K562 (cell line): ENCODE data around the gene MRPL55. TPM values are rescaled to one million over a fixed set of nuclear protein-coding genes. Genes with fewer than 3 reads are reported as not detected.

Experiments
- ADNP ChIP-seq: fragments of 200-800 bp; sonication (Bioruptor generic); IDR thresholded peaks from 2 replicates; pipeline ENCODE4 v1.6.1; 2016; ENCODE audit warnings: missing genetic modification characterization, missing compliant biosample characterization
- CTCF ChIP-seq, 3 experiments: IDR thresholded peaks in 2 of 3; conservative IDR thresholded peaks in 1 of 3; 2 replicates each; pipeline ENCODE4 v1.5.1; 2011 to 2012; ENCODE audit warnings: low read length in 3 of 3, mild to moderate bottlenecking in 3 of 3, control low read depth in 2 of 3, improper control_type of control experiment in 1 of 3, inconsistent platforms in 1 of 3, low read depth in 1 of 3, mixed read lengths in 1 of 3, moderate library complexity in 1 of 3; ENCODE audit not compliant: insufficient read depth in 2 of 3
- GTF2A2 ChIP-seq: IDR thresholded peaks from 2 replicates; pipeline ENCODE4 v1.6.1; 2016; ENCODE audit warnings: mild to moderate bottlenecking, missing genetic modification characterization, missing compliant biosample characterization
- HNRNPH1 ChIP-seq: fragments of 200-400 bp; formaldehyde crosslinking; optimal IDR thresholded peaks from 2 replicates; pipeline ENCODE3; 2017; ENCODE audit warnings: low read depth, mild to moderate bottlenecking, low read length, moderate library complexity
- ID3 ChIP-seq, 2 experiments: fragments of 250-450 bp in 1 of 2; fragments of 450-650 bp in 1 of 2; sonication (Bioruptor Pico) in 1 of 2; IDR thresholded peaks; 2 replicates each; pipeline versions ENCODE4 v1.6.1 to v1.8.0; 2016 to 2021; ENCODE audit warnings: mild to moderate bottlenecking in 2 of 2, moderate library complexity in 2 of 2, missing compliant biosample characterization in 1 of 2, missing genetic modification characterization in 1 of 2
- ILK ChIP-seq: fragments of 450-650 bp; IDR thresholded peaks from 2 replicates; pipeline ENCODE4 v1.6.1; 2016; ENCODE audit warnings: missing genetic modification characterization, low read depth, mild to moderate bottlenecking, missing compliant biosample characterization, moderate library complexity, borderline replicate concordance
- IRF9 ChIP-seq: fragments of 450-650 bp; IDR thresholded peaks from 2 replicates; pipeline ENCODE4 v1.6.1; 2016; ENCODE audit warnings: missing biosample characterization, missing genetic modification characterization
- MAZ ChIP-seq, 2 experiments: fragments of 450-650 bp in 1 of 2; sonication (generic) in 1 of 2; formaldehyde crosslinking; IDR thresholded peaks in 1 of 2; conservative IDR thresholded peaks in 1 of 2; 2 replicates each; pipeline versions ENCODE4 v1.4.0 to v1.5.0; 2020; ENCODE audit warnings: mild to moderate bottlenecking in 1 of 2, missing genetic modification reagents in 1 of 2
- OTX1 ChIP-seq: fragments of 450-650 bp; formaldehyde crosslinking; IDR thresholded peaks from 2 replicates; pipeline ENCODE4 v1.4.0; 2022; ENCODE audit warnings: mild to moderate bottlenecking
- PTTG1 ChIP-seq: fragments of 450-650 bp; IDR thresholded peaks from 2 replicates; pipeline ENCODE4 v1.6.1; 2016; ENCODE audit warnings: low read depth, mild to moderate bottlenecking, missing genetic modification characterization, missing compliant biosample characterization
- RAD51 ChIP-seq: fragments of 450-650 bp; IDR thresholded peaks from 2 replicates; pipeline ENCODE4 v1.7.1; 2016; ENCODE audit warnings: low read depth, mild to moderate bottlenecking, borderline replicate concordance
- RB1 ChIP-seq: fragments of 450-650 bp; IDR thresholded peaks from 2 replicates; pipeline ENCODE4 v1.6.1; 2017; ENCODE audit warnings: low read depth, mild to moderate bottlenecking
- RFX7 ChIP-seq: fragments of 250-450 bp; sonication (Bioruptor Pico); IDR thresholded peaks from 2 replicates; pipeline ENCODE4 v1.5.1; 2021; ENCODE audit warnings: mild to moderate bottlenecking
- TRIM28 ChIP-seq: fragments of 450-650 bp; IDR thresholded peaks from 2 replicates; pipeline ENCODE4 v1.6.1; 2017
- ZBTB49 ChIP-seq: sonication (generic); formaldehyde crosslinking; IDR thresholded peaks from 2 replicates; pipeline ENCODE4 v1.8.0; 2022; ENCODE audit warnings: missing genetic modification reagents, mild to moderate bottlenecking, borderline replicate concordance
- ZNF311 ChIP-seq: fragments of 250-450 bp; sonication (Bioruptor Pico); IDR thresholded peaks from 2 replicates; pipeline ENCODE4 v1.4.0; 2020; ENCODE audit warnings: mild to moderate bottlenecking, moderate library complexity
- ZNF644 ChIP-seq: fragments of 200-800 bp; sonication (Bioruptor generic); IDR thresholded peaks from 2 replicates; pipeline ENCODE4 v1.6.1; 2016; ENCODE audit warnings: low read depth, missing genetic modification characterization, missing compliant biosample characterization
- ZNF655 ChIP-seq: fragments of 250-450 bp; sonication (Bioruptor Pico); IDR thresholded peaks from 2 replicates; pipeline ENCODE4 v1.5.0; 2021
- polyA plus RNA-seq, 8 experiments: library from polyadenylated mRNA; depleted of rRNA in 4 of 8; stranded (reverse) in 5 of 8; unstranded in 3 of 8; fragments of >200 nt; fragmentation: Nextera tagmentation in 2 of 8; fragmentation: Illumina TruSeq in 1 of 8; extraction: Ambion mirVana in 2 of 8; extraction: Trizol in 1 of 8; gene quantifications; 2 replicates each; pipeline versions ENCODE4 v1.2.1 to v1.2.3, GENCODE V29; 2011 to 2014; ENCODE audit warnings: inconsistent platforms in 1 of 8, missing spikeins in 1 of 8
- total RNA-seq, 7 experiments: library from RNA; depleted of rRNA in 6 of 7; stranded (reverse); fragments of >200 nt in 6 of 7; fragmentation: Illumina TruSeq in 2 of 7; extraction: Trizol in 2 of 7; gene quantifications; 2 replicates each; pipeline versions ENCODE4 v1.2.1 to v1.2.3, GENCODE V29; 2011 to 2021; ENCODE audit warnings: low replicate concordance in 1 of 7
- TF ChIP-seq, protein P1 (sequence below): fragments of 250-450 bp; sonication (Bioruptor Pico); IDR thresholded peaks from 2 replicates; pipeline ENCODE4 v1.5.0; 2022; ENCODE audit warnings: mild to moderate bottlenecking

The MRPL55 gene
- total and polyA plus RNA-seq, 9 of the 15 experiments (the other 6 are each of a cell fraction or from before 2014, with no cell fraction given) = 34.9 to 228 (median 81.0) TPM

- TF ChIP-seq, protein P1, sequence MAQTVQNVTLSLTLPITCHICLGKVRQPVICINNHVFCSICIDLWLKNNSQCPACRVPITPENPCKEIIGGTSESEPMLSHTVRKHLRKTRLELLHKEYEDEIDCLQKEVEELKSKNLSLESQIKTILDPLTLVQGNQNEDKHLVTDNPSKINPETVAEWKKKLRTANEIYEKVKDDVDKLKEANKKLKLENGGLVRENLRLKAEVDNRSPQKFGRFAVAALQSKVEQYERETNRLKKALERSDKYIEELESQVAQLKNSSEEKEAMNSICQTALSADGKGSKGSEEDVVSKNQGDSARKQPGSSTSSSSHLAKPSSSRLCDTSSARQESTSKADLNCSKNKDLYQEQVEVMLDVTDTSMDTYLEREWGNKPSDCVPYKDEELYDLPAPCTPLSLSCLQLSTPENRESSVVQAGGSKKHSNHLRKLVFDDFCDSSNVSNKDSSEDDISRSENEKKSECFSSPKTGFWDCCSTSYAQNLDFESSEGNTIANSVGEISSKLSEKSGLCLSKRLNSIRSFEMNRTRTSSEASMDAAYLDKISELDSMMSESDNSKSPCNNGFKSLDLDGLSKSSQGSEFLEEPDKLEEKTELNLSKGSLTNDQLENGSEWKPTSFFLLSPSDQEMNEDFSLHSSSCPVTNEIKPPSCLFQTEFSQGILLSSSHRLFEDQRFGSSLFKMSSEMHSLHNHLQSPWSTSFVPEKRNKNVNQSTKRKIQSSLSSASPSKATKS (CRISPR knock-in tag) = no peak
- peak; percentile 45; the same call in 1 of the 2 replicates for TF ChIP-seq ZNF311 (CRISPR knock-in tag)
- TF ChIP-seq OTX1 (CRISPR knock-in tag) = no peak
- TF ChIP-seq PTTG1 (tag) = peak; percentile 88
- TF ChIP-seq ZNF655 (CRISPR knock-in tag) = no peak
- no peak for TF ChIP-seq ILK
- TF ChIP-seq IRF9 (tag) = peak; percentile 76
- no peak for TF ChIP-seq RAD51
- TF ChIP-seq ID3 (CRISPR knock-in tag; IDR thresholded peaks at IDR 0.05) = no peak
- TF ChIP-seq ID3 (tag; IDR thresholded peaks at IDR 0.05) = peak; percentile 62; the same call in 1 of the 2 replicates
- no peak for TF ChIP-seq RFX7 (CRISPR knock-in tag)
- TF ChIP-seq MAZ (CRISPR knock-in tag; conservative IDR thresholded peaks at IDR 0.05 in 1 of 2, IDR thresholded peaks at IDR 0.05 in 1 of 2) = no peak
- no peak for TF ChIP-seq CTCF (IDR thresholded peaks at IDR 0.05 in 2 of 3, conservative IDR thresholded peaks at IDR 0.05 in 1 of 3; ENCODE audit: insufficient read depth in 2 of 3, low read depth in 1 of 3, low read length in 3 of 3)
- no peak for TF ChIP-seq HNRNPH1
- no peak for TF ChIP-seq ADNP (tag)
- no peak for TF ChIP-seq RB1
- peak; percentile 63; the same call in 1 of the 2 replicates for TF ChIP-seq GTF2A2 (tag)
- TF ChIP-seq ZBTB49 (CRISPR knock-in tag) = no peak
- peak; percentile 81; the same call in 1 of the 2 replicates for TF ChIP-seq ZNF644
- no peak for TF ChIP-seq TRIM28
Measured at GRCh38 chr1:228125185-228125584, 16.1 kb upstream of the MRPL55 start (continued).
